Measurements from ENCODE around the gene AAGAB.

Gene AAGAB

GRCh38 chr15:67240235-67241131 is 14.0 kb downstream of the AAGAB start:
- H3K4me3 Mint-ChIP-seq = peak overlapping the region; percentile 43
- DNase-seq = no peak
- peaks cover 64% of the 10 kb centered on the region for H3K4me1 Mint-ChIP-seq (ENCODE audit: low read depth)
- no peaks in the 10 kb centered on the region for H3K27me3 Mint-ChIP-seq
- no peaks in the 10 kb centered on the region for H3K9me3 Mint-ChIP-seq
- H3K36me3 Mint-ChIP-seq (ENCODE audit: low read depth) = peaks cover 44% of the 10 kb centered on the region
- H3K27ac Mint-ChIP-seq = peak overlapping the region; percentile 91

GRCh38 chr15:67232591-67232990 is 21.9 kb downstream of the AAGAB start:
- H3K4me3 Mint-ChIP-seq = no peak overlapping the region
- no peak for DNase-seq
- H3K27ac Mint-ChIP-seq = no peak overlapping the region
- H3K36me3 Mint-ChIP-seq (ENCODE audit: low read depth) = peaks cover 89% of the 10 kb centered on the region
- peaks cover 12% of the 10 kb centered on the region for H3K4me1 Mint-ChIP-seq (ENCODE audit: low read depth)
- no peaks in the 10 kb centered on the region for H3K27me3 Mint-ChIP-seq
- H3K9me3 Mint-ChIP-seq = no peaks in the 10 kb centered on the region

DNA sequence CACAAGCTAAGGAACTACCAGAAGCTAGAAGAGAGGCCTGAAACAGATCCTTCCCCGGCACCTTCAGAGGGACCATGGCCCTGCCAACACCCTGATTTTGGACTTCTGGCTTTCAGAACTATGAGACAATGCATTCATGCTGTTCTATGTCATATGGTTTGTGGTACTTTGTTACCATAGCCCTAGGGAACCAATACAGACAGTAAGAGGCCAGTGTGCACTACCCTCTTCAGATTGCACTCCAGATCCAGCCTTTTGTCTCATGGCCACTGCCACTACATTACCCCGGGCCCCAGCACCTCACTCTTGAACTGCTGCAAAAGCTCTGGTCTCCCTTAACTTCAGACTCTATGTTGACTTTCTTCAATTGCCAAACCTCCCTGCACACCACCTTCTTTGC is 24.0 kb downstream of the AAGAB start:
- Mint-ChIP-seq H3K4me1 (ENCODE audit: low read depth) (peaks cover 9% of the 10 kb centered on the region), H3K9me3 (no peaks in the 10 kb centered on the region), H3K27ac (peak overlapping the region; percentile 49), H3K36me3 (ENCODE audit: low read depth) (peaks cover 93% of the 10 kb centered on the region), H3K27me3 (no peaks in the 10 kb centered on the region), H3K4me3 (no peak overlapping the region)
- no peak for DNase-seq

DNA sequence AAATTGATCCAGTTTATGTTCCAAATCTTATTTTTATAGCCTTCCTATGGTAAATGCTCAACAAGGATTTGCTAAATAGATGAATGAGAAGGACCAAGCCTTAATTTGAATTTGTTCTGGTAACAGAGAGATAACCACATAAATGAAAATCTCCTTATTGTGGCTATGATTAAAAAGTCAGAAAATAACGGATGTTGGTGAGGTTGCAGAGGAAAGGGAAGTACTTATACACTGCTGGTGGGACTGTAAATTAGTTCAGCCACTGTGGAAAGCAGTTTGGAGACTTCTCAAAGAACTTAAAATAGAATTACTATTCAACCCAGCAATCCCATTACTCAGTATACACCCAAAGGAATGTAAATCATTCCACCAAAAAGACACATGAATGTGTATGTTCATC is 26.2 kb downstream of the AAGAB start:
- Mint-ChIP-seq H3K27ac (no peak overlapping the region), H3K9me3 (no peaks in the 10 kb centered on the region), H3K27me3 (no peaks in the 10 kb centered on the region), H3K36me3 (ENCODE audit: low read depth) (peaks cover 84% of the 10 kb centered on the region), H3K4me3 (no peak overlapping the region), H3K4me1 (ENCODE audit: low read depth) (peaks cover 9% of the 10 kb centered on the region)
- no peak for DNase-seq

DNA sequence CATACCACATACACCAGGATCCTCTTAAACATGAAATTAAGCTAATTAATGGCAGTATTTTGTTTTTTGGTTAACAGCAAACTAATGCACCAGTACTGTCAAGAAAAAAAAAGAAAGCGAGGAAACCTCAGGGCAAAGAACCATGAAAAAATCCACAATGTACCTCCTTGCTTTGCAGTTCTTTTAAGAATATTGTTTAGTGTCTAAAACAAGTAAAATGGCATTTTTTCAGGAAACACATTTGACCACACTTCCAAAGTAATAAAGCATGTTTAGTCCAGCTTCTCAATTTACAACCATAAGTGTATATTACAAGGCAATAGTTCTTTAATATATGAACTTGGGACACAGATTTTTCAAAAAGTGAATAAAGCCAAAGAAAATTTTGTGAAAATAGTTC is 26.6 kb downstream of the AAGAB start:
- no peak for DNase-seq
- Mint-ChIP-seq H3K4me1 (ENCODE audit: low read depth) (peaks cover 9% of the 10 kb centered on the region), H3K9me3 (no peaks in the 10 kb centered on the region), H3K36me3 (ENCODE audit: low read depth) (peaks cover 79% of the 10 kb centered on the region), H3K27ac (no peak overlapping the region), H3K27me3 (no peaks in the 10 kb centered on the region), H3K4me3 (no peak overlapping the region)

- H3K36me3 Mint-ChIP-seq (ENCODE audit: low read depth) = peaks cover 75% of the 10 kb centered on the region
These were observed 27.0 kb downstream of the AAGAB start for GRCh38 chr15:67227431-67227830.

GRCh38 chr15:67225336-67225735 is 29.1 kb downstream of the AAGAB start:
- Mint-ChIP-seq H3K4me1 (ENCODE audit: low read depth) (peaks cover 9% of the 10 kb centered on the region), H3K27ac (no peak overlapping the region), H3K36me3 (ENCODE audit: low read depth) (peaks cover 54% of the 10 kb centered on the region), H3K27me3 (no peaks in the 10 kb centered on the region), H3K9me3 (no peaks in the 10 kb centered on the region), H3K4me3 (no peak overlapping the region)
- no peak for DNase-seq

More at GRCh38 chr15:67227431-67227830, 27.0 kb downstream of the AAGAB start:
- Mint-ChIP-seq H3K4me1 (ENCODE audit: low read depth) (peaks cover 9% of the 10 kb centered on the region), H3K9me3 (no peaks in the 10 kb centered on the region), H3K27ac (no peak overlapping the region), H3K27me3 (no peaks in the 10 kb centered on the region), H3K4me3 (no peak overlapping the region)
- no peak for DNase-seq

GRCh38 chr15:67224889-67225288 is 29.6 kb downstream of the AAGAB start:
- peaks cover 50% of the 10 kb centered on the region for H3K36me3 Mint-ChIP-seq (ENCODE audit: low read depth)
- H3K4me3 Mint-ChIP-seq = no peak overlapping the region
- H3K4me1 Mint-ChIP-seq (ENCODE audit: low read depth) = peaks cover 9% of the 10 kb centered on the region
- H3K27me3 Mint-ChIP-seq = no peaks in the 10 kb centered on the region
- no peaks in the 10 kb centered on the region for H3K9me3 Mint-ChIP-seq
- DNase-seq = no peak
- no peak overlapping the region for H3K27ac Mint-ChIP-seq

GRCh38 chr15:67219288-67219687 is 35.2 kb downstream of the AAGAB start:
- Mint-ChIP-seq H3K4me1 (ENCODE audit: low read depth) (peaks cover 10% of the 10 kb centered on the region), H3K27ac (no peak overlapping the region), H3K27me3 (no peaks in the 10 kb centered on the region), H3K4me3 (no peak overlapping the region), H3K9me3 (no peaks in the 10 kb centered on the region), H3K36me3 (ENCODE audit: low read depth) (peaks cover 41% of the 10 kb centered on the region)
- DNase-seq = no peak

DNA sequence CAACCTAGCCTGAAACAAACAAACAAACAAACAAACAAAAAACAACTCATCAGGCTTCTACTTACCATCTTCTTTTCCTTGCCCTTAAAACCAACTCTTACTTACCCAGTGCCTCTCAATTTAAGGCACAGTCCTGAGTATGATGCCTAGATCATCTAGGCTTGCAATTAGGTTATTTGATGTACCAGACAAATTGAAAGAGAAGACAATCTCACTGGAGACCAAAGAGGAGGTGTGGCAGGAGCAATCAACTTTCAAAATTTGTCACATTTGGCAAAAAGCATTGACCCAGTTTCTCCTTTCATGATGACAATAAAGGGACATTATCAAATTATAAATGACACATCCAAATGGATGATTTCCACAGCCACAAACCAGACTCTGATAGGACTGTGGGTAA is 36.0 kb downstream of the AAGAB start:
- H3K27ac Mint-ChIP-seq = peak overlapping the region; percentile 0

DNA sequence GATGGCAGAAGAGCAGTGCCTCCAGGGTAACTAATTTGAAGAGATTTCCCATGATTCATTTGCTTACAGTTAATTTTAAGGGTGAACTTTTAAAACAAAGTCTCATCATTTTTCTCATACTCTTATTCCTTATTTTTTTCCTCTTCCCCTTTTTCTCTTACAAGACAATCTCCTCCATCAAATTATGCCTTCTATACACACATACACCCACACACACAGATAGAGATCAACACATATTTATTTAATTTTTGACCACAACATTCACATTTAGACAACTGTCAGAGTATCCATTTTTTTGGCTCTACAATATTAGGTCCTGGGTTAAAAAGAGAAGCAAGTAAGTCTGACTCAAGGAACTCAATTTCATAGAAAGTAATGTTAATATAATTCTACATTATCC is 37.6 kb downstream of the AAGAB start:
- H3K4me3 Mint-ChIP-seq = no peak overlapping the region
- no peak overlapping the region for H3K27ac Mint-ChIP-seq
- no peak for DNase-seq

More for the DNA sequence above, 36.0 kb downstream of the AAGAB start:
- no peaks in the 10 kb centered on the region for H3K9me3 Mint-ChIP-seq
- no peak overlapping the region for H3K4me3 Mint-ChIP-seq
- peaks cover 44% of the 10 kb centered on the region for H3K36me3 Mint-ChIP-seq (ENCODE audit: low read depth)
- no peaks in the 10 kb centered on the region for H3K27me3 Mint-ChIP-seq
- H3K4me1 Mint-ChIP-seq (ENCODE audit: low read depth) = peaks cover 10% of the 10 kb centered on the region
- DNase-seq = no peak

DNA sequence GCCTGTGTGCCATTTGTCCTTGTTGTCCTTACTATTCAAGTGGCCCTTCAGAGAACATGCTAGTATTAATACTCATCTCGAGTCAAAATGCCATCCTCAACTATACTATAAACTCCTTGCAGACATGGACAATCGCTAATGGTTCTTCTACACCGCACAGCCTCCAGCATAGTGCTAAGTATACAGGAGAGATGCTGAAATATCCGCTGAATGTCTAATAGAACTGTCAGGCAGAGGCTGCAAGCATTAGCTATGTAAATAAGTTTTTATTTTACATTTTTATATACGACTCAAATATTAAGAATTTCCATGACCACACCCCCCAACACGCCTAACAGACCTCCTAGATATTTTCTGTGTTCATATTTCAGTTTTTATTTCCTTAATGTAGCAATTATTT is 39.4 kb downstream of the AAGAB start:
- H3K9me3 Mint-ChIP-seq = no peaks in the 10 kb centered on the region
- H3K4me1 Mint-ChIP-seq (ENCODE audit: low read depth) = peaks cover 10% of the 10 kb centered on the region
- H3K36me3 Mint-ChIP-seq (ENCODE audit: low read depth) = peaks cover 63% of the 10 kb centered on the region
- no peak overlapping the region for H3K27ac Mint-ChIP-seq
- DNase-seq = no peak
- H3K4me3 Mint-ChIP-seq = no peak overlapping the region
- no peaks in the 10 kb centered on the region for H3K27me3 Mint-ChIP-seq

More for the DNA sequence above, 37.6 kb downstream of the AAGAB start:
- peaks cover 52% of the 10 kb centered on the region for H3K36me3 Mint-ChIP-seq (ENCODE audit: low read depth)
- no peaks in the 10 kb centered on the region for H3K9me3 Mint-ChIP-seq
- no peaks in the 10 kb centered on the region for H3K27me3 Mint-ChIP-seq
- peaks cover 10% of the 10 kb centered on the region for H3K4me1 Mint-ChIP-seq (ENCODE audit: low read depth)

DNA sequence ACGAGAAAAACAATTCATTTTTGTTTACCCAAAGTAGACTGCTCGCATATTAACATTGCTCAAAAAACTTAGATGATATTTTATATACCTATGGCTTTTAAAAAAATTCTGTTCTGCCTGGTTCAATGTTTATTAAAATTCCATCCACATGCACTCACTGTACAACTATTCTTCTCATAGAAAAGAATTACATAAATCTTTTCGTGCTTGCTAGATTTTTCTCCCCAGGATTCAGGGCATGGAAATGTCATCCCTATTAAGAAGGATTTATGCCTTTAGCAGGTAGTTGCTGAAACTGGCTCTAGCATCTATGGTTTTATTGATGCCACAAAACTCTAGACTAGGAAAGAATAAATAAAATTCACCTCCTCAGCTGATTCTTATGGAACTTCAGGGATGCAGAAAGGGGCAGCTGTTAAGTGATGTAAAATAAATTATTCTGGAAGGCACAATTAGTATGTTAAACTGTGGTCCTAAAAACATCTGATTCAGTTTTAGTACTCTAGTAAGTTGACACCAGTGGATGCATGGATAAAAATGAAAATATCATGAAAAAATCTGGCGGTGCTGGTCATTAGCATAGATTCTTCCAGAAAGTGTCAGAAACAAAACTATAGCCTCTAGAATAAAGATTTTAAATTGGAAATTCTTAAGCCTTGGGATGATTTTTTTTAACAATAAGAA is 41.6 kb downstream of the AAGAB start:
- Mint-ChIP-seq H3K4me1 (ENCODE audit: low read depth) (no peaks in the 10 kb centered on the region), H3K27ac (no peak overlapping the region), H3K27me3 (no peaks in the 10 kb centered on the region), H3K4me3 (no peak overlapping the region), H3K36me3 (ENCODE audit: low read depth) (peaks cover 62% of the 10 kb centered on the region), H3K9me3 (no peaks in the 10 kb centered on the region)
- no peak for DNase-seq

DNA sequence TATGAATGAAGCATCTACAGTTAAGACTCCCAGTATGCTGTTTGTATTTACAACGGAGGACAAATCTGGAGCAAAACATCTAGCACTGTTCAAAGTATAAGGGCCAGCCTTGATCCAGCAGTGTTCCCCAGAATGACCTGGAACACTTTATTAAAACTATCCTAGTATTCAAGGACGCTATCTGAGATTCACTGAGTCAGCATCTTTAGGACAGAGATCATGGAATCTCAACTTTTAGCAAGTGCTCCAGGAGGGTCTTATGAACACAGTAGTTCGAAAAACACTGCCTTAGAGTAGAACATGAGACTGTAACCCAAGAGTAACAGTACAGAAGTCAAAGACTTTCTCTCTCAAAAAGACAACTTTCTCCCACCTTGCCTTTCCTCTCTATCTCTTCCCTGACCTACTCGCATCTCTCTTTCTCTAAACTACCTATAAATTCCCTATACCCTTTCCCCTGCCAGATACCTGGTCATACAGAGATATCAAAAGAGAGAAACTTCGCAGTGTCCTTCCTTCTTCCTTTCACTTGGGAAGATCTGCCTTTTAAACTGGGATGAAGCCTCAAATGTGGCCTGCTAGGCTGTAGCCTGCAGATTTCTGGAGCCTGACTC is 43.8 kb downstream of the AAGAB start:
- Mint-ChIP-seq H3K27me3 (no peaks in the 10 kb centered on the region), H3K4me1 (ENCODE audit: low read depth) (no peaks in the 10 kb centered on the region), H3K9me3 (no peaks in the 10 kb centered on the region), H3K36me3 (ENCODE audit: low read depth) (peaks cover 67% of the 10 kb centered on the region), H3K4me3 (no peak overlapping the region), H3K27ac (no peak overlapping the region)
- no peak for DNase-seq

DNA sequence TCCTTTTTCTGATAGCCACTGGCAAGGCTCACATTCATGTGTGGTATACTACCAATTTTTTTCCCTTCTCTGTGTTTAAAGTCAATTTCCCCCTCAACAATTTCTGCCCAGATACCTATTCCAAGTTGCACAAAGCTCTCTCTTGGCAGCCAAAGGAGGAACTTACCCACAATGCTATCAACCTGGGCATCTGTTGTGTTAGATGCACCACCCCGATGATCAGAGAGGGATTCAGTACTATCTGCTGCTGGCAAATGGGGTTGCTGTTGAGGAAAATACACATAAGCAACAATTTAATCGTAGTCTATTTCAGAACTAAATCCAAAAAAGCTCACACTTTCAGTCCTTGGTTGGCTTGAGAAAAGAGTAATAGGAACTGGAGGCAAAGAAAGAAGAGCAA is 46.1 kb downstream of the AAGAB start:
- no peak for DNase-seq
- H3K4me1 Mint-ChIP-seq (ENCODE audit: low read depth) = no peaks in the 10 kb centered on the region
- peak overlapping the region; percentile 1 for H3K27ac Mint-ChIP-seq
- H3K4me3 Mint-ChIP-seq = no peak overlapping the region
- no peaks in the 10 kb centered on the region for H3K27me3 Mint-ChIP-seq
- H3K36me3 Mint-ChIP-seq (ENCODE audit: low read depth) = peaks cover 77% of the 10 kb centered on the region
- no peaks in the 10 kb centered on the region for H3K9me3 Mint-ChIP-seq

Measured in activated T-cell treated with anti-CD3 and anti-CD28 coated beads, Interleukin-2, amount 50 U/mL, for 24 hours (primary cell).